ENCODE results near the gene TSG101. TPM values are rescaled to one million over a fixed set of nuclear protein-coding genes. Genes with fewer than 3 reads are reported as not detected.

Gene TSG101
- total and polyA plus RNA-seq, 2 experiments from 2014 or later = 59.4 to 102 TPM

- TF ChIP-seq ZNF462 (CRISPR knock-in tag; IDR thresholded peaks at IDR 0.05) (no peak), ZNF114 (CRISPR knock-in tag; IDR thresholded peaks at IDR 0.05) (no peak), ETS1 (IDR thresholded peaks at IDR 0.05) (no peak), JUNB (IDR thresholded peaks at IDR 0.05; ENCODE audit: unreplicated experiment) (no peak), NANOG (IDR thresholded peaks at IDR 0.05; ENCODE audit: borderline replicate concordance) (no peak), REST (IDR thresholded peaks at IDR 0.05; ENCODE audit: unreplicated experiment) (no peak), POLR2AphosphoS5 (IDR thresholded peaks at IDR 0.05; ENCODE audit: low read depth) (no peak), EZH2 (IDR thresholded peaks at IDR 0.05; ENCODE audit: low read depth, unreplicated experiment) (no peak)
Observed at GRCh38 chr11:18461909-18462308, 64.8 kb downstream of the TSG101 start (continued).
